Tongue (tissue), 2 donors: ENCODE measurements around the gene FSTL4. TPM values are rescaled to one million over a fixed set of nuclear protein-coding genes. Genes with fewer than 3 reads are reported as not detected.
A peak's percentile ranks its signal among the peaks of the same experiment; 100 is the strongest.

Experiments used
- DNase-seq: peaks from one replicate; pipeline ENCODE4 v3.0.0-alpha.2; 2015
- total RNA-seq: library from RNA; depleted of rRNA; stranded (reverse); fragments of >200 nt; gene quantifications from one replicate; pipeline ENCODE4 v1.2.3, GENCODE V29; 2014

The FSTL4 gene
- total RNA-seq, 1 donor from 2014 or later: 0.51 TPM

DNA sequence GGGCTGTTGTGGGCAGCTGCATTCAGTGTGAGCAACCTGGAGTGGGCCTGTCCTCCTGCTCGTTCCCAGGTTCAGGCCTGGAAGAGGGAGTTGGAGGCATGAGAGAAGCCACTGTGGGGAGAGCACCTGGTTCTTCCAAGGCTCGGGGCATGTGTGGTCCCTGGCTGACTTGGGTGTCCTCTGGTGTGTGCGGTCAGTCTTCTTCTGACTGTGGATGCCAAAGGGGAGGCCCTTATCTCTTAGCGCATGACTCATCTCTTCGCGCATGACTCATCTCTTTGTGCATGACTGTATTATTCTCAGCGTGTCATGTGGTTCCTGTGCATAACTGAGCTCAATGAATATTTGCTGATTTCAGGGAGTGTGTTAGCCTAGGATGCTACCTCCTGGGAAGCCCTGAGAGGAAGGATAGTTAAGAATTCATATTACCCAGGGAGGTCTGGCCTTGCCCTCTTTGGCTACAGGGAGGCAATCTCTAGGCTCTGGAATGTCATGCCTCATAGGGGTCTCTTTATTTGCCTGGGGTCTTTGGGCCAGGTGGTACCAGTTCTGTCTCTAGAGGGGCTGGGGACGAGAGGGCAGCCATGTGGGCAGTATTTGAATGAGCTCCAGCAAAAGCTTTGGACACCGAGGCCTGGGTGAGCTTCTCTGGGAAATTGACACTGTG is 371.8 kb downstream of the FSTL4 start:
- no peak for DNase-seq

- DNase-seq: no peak
These were observed 373.7 kb downstream of the FSTL4 start for GRCh38 chr5:133238426-133239205.

- DNase-seq: no peak
These were observed 375.4 kb downstream of the FSTL4 start for GRCh38 chr5:133236976-133237375.

DNA sequence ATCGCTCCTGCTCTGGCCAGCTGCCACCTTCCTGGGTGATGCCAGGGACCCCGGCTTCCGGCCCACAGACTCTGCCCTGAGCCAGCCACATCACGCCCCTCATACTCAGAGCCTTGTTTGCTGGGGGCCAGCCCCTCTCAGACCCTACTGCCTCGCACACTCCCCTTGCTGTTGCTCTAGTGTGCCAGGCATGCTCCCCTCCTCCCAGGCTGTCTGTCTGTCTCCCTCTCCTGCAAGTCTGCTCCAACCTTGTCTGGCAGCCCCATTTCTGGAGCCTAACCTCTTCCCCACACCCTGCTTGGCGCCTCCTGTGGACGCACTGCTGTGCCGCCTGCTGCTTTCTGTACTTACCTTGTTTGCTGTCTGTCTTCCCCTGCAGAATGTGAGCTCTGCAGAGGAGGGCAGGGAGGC is 375.8 kb downstream of the FSTL4 start:
- DNase-seq: no peak

- no peak for DNase-seq
These were observed 376.5 kb downstream of the FSTL4 start for GRCh38 chr5:133235696-133236426.

DNA sequence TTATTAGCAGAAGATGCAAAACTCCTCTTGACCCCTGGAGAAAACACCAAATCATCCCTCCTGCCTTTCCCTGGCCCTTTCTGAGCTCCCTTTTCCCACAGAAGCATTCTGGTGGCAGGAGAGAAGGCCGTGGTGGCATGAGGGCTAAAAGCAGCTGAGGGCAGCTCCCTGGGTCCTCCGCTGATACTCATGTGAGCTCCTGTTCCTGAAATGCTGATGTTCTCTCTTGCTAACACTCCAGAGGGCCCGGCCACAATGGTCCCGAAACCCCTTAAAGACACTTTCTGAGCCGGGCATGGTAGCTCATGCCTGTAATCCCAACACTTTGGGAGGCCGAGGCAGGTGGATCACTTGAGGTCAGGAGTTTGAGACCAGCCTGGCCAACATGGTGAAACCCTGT is 377.4 kb downstream of the FSTL4 start:
- no peak for DNase-seq

- no peak for DNase-seq
These were observed 378.1 kb downstream of the FSTL4 start for GRCh38 chr5:133234273-133234672.

GRCh38 chr5:133233616-133234015 is 378.7 kb downstream of the FSTL4 start:
- DNase-seq: no peak

- DNase-seq: no peak
These were observed 379.4 kb downstream of the FSTL4 start for GRCh38 chr5:133232911-133233310.

GRCh38 chr5:133232435-133232834 is 379.9 kb downstream of the FSTL4 start:
- DNase-seq: no peak

DNA sequence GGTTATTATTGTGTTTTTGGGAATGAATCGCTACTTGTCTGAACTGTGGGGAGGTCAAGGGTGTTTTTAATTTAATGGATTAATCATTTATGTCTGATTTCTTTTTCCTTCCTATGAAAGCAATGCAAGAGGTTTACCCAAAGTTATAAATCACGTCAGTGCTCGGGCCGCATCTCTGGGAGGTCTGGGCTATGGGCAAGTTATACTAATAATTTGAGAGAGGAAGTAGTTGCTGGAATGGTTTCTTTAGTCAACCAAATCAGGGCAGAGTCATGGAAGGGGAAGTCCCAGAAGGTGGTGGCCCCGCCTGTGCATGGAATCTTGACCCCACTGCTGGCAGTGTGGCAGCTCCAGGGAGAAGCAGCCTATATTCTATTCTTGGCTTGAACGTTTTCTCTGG is 380.3 kb downstream of the FSTL4 start:
- no peak for DNase-seq

GRCh38 chr5:133230823-133231578 is 381.3 kb downstream of the FSTL4 start:
- no peak for DNase-seq

DNA sequence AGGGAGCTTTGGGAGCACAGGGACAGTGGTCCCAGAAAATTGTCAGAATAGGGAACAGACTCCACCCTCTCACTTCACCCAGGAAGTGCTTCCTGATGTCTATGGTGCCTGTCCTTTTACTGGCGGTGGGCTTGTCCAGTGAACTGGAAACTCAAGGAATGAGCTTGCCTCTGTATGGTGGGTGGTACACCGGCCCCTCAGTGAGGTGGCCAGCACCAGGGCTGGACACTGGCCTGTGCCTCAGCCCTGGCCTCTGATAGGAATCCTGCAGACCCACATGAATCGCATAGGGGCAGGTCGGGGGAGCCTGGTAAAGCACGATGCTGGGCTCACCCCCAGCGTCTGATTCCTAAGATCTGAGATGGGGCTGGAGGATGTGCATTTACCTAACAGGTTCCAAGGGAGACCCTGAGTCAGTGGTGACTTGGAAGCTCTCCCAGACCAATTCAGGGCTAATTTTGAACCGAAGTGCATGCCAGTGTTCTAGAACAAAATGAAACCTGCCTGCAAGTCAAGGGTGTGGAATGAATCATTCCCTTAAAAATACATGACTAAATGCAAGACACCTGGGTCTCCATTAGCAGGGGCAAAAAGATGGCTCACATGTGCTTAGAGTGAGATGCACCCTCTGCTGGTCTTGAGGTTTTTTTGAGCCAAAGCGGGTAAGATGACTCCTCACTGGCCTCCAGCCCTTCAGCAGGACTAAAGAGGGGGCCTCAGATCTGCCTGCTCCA is 382.2 kb downstream of the FSTL4 start:
- DNase-seq: no peak

GRCh38 chr5:133228316-133228715 is 384.0 kb downstream of the FSTL4 start:
- no peak for DNase-seq

DNA sequence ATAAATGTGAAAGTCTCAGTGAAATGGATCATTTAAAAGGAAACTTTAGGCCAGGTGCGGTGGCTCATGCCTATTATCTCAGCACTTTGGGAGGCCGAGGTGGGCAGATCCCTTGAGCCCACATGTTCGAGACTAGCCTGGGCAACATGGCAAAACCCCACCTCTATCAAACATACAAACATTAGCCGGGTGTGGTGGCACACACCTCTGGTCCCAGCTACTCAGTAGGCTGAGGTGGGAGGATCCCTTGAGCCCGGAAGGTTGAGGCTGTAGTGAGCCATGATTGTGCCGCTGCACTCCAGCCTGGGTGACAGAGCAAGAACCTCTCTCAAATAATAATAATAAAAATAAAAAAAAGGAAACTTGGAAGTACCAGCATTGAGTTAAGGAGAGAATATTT is 384.4 kb downstream of the FSTL4 start:
- no peak for DNase-seq

DNA sequence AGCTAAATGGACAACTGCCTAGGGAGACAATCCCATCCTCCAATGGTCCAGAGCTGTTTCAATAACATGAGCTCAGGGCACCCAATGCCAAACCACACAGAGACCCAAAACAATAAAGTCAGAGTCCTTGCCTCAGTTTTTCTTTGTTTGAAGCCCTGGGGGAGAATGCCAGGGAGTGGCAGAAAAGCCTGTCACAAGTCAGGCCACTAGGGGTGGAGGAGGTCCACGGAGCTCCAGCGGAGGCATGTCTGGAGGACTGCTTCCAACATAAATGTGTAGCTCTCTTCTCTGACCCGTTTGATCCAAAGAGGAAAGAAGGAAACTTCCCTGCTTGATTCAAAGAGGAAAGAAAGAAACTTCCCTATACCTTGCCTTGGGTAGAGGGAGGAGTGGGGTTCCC is 385.3 kb downstream of the FSTL4 start:
- DNase-seq: no peak

- DNase-seq: no peak
These were observed 386.2 kb downstream of the FSTL4 start for GRCh38 chr5:133226186-133226585.

DNA sequence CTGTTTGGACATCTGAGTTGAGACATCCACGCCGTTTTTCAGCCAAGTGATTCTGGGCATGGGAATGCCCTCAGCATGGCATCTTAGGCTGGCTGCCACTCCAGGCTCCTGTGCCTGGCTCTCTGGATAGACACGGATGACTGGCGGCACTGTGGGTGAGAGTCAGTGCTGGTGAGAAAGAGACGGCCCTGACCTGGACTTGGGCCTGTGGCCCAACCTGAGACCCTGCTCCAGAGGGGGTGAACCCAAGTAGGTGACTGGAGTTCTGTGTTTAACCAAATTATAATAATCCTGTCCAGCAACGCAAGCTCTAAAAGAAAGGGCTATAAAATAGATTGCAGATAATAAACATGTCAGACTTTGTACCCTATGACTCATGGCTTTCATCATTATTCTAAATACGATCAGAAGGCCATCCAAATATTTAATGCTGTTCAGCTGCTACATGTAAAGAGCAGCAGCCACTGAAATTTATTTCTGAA is 386.6 kb downstream of the FSTL4 start:
- no peak for DNase-seq

DNA sequence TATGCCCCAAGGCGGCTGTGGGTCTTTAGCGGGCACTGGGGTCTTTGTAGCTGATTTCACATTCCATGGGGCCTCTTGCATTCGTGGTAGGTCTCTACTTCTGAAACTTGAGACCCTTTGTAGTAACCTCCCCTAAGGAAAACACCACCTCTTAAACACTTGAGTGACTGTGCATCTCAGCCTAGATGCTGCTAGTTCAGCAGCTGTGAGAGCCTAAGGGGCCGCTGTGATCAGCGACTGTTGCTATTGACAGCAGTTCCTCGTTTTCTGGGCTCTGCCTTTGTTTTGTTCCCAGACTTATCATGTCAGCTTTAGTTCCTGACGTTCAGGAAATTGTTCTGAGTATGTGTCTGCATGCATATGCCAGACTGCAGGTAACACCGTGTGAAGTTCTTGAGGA is 389.4 kb downstream of the FSTL4 start:
- peak; percentile 45 for DNase-seq

GRCh38 chr5:133222521-133222920 is 389.8 kb downstream of the FSTL4 start:
- DNase-seq: no peak

GRCh38 chr5:133222040-133222439 is 390.3 kb downstream of the FSTL4 start:
- DNase-seq: no peak
